Superior temporal gyrus (tissue), 1 donor: Measurements from ENCODE around the gene CASTOR1.

ENCODE experiments used
- DNase-seq: peaks from one replicate; pipeline ENCODE4 v3.0.0-alpha.2; 2016; ENCODE audit errors: extremely low spot score

The CASTOR1 gene

GRCh38 chr22:30245985-30246813, 43.1 kb downstream of the CASTOR1 start, which contains the start of gene LIF:
Gene LIF (minus strand): TSS chr22:30246759. CDS start chr22:30246695, 64 bp downstream.
- no peak for DNase-seq

DNA sequence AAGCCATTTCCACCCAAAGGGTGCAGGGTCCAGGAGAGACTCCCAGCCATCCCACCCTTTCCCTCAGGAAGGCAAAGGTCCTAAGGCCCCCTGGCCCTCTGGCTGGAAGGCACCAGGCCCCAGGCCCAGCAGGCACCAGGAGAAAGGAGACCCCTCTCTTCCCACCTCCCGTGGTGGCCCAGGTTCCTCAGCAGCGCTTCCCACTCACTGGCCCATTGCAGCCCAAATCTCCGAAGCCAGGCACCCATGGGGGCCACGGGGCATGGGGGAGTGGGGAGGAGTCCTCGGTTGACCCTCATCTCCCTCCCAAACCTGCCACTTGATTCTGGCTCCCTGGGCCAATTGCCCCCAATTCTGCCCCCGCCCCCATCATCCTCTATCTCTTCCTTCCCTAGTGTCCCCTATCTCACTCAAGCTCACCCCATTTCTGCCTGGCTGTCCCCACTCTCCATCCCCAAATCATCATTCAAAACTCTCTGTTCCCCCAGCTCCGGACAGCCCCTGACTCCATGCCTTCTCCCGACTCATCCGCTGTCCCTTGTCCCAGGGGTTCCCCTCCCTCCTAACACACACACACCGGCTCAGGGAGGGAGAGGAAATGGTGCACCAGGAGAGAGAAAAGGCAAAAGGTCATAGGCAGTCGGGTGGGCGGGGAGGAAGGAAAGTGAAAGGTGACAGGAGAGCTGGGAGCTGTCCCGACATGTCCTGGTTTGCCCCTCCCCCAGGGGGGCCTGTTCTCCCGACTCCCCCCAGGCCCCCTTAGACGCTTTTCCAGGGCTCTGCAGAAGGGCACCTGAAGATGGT, 43.9 kb downstream of the CASTOR1 start:
- no peak for DNase-seq

- DNase-seq: no peak
These were observed 44.7 kb downstream of the CASTOR1 start for GRCh38 chr22:30244641-30245040.

GRCh38 chr22:30244066-30244465, 45.2 kb downstream of the CASTOR1 start:
- no peak for DNase-seq

DNA sequence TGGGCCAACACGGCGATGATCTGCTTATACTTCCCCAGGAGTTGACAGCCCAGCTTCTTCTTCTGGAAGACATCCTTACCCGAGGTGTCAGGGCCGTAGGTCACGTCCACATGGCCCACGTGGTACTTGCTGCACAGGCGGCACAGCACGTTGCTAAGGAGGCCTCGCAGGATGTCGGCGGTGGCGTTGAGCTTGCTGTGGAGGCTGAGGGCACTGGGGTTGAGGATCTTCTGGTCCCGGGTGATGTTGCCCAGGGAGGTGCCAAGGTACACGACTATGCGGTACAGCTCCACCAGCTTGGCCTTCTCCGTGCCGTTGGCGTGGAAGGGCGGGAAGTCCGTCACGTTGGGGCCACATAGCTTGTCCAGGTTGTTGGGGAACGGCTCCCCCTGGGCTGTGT, 45.6 kb downstream of the CASTOR1 start:
- no peak for DNase-seq

DNA sequence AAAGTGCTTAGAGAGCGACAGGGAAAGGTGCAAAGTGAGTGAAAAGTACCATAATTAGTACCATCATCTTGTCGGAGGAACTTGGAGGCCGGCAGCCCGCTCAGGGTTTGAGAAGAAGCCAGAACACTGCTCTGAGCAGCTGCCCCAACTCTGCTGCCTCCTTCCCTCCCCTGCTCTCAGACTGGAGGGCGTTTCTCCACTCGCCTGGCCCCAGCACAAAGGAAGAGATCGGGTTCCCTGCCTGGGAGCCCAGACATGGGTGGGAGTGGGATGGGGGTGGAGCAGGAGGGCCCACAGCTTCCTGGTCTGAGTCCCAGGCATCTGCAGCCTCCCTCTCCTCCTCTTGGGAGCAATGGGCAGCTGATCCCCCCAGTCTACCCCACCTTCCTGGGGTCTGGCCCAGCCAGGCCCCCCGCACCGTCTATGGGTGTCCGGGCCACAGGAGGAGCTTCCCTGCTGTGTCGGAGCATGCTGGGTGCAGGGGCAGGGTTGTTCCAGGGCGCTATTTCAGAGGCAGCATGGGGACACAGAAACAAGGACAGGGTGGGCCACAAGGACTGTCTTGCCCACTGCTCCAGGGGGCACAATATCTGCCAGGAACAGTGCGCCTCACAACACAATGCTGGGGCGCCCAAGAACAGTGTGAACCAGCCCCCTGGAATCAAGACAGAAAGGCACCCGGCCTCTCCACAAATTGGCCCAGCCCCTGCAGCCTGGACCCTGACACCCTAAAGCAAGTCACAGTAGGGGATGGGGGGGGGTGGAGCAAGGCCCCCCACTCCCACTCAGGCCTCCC, 47.5 kb downstream of the CASTOR1 start:
- no peak for DNase-seq

GRCh38 chr22:30240541-30241417, 48.5 kb downstream of the CASTOR1 start:
- DNase-seq: no peak

DNA sequence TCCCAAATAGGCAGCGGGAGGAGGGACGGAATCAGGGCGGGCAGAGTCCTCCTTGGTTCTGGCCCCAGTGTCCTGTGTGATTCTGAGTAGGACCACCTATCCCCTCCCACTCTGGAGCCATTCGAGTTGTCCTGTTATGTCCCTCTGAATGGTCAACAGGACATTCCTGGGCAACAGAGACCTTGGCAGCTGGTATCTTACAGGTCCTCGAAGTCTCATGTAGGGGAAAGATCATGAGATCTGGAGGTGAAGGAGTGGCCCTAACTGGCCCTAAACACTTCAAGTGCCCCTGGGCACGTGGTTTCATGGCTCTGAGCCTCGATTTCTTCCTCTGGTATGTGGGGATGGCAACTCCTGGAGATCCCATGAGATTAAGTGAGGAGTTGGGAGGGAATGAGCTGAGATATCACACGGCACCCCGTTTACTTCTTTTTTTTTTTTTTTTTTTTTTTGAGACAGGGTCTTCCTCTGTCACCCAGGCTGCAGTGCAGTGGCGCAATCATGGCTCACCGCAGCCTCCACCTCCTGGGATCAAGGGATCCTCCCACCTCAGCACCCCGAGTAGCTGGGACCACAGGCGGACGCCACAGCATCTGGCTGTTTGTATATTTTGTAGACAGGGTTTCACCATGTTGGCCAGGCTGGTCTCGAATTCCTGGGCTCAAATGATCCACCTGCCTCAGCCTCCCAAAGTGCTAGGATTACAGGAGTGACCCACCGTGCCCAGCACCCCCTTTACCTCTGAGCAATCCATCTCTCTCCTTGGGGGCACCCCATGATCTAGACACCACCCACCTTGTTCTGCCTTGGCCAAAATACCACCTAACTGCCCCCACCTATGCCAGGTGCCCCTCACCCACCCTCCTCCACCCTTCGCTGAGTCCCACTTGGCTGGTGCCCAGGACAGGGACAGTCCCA, 49.6 kb downstream of the CASTOR1 start:
- DNase-seq: no peak

DNA sequence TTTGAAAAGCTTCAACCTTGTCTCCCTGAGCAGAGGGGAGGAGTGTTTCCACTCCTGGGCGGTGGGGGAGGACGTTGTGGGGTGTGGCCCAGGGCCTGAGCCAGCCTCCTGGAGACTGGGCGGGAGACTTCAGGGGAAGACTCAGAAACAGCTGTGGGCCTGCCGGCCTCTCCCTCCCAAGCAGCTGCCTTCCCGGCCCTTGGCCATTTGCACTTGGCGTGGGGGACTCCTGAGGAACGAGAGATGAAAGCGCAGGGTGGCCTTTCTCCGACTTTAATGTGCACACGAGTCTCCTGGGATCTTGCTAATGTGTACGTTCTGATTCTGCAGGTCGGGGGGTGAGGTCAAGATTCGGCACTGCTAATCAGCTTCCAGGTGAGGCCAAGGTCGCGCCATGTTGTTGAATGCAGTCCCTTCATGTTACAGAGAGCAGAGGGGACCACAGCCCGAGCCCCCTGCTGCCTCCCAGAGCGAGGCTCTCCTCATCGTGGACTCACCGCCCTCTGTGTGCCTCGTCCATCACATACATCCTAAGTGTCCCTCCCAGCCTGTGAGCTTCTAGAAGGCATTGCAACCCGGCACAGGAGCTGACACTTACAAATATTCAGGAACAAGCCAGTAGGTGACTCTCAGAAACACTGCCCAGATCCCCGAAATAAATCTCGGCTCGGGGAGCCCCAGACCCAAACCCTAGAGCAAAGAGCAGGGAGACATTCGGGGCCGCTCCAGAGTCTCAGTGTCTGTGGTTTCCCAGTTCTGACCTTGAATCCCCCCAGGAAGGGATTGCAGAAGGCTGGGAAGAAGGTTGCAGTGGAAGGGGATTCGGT, 50.4 kb downstream of the CASTOR1 start:
- DNase-seq: no peak

DNA sequence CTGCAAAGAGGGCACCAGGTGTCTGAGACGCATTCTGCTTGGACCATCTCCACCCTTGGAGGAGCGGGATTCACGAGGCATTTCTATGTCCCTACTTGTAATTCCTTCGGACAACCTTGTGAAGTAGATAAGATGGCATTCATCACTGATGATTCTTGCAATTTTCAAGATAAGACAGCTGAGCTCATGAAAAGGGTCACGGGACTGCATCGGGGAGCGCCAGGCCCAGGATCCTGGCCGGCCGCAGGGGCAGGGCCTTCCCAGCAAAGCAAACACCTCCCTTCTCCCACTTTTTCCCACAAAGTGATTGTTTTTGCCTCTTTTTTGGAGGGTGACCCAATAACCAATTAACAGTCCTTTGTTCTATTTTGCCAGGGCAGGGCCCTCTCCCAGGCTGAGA, 51.2 kb downstream of the CASTOR1 start:
- DNase-seq: no peak

GRCh38 chr22:30236875-30237274, 52.4 kb downstream of the CASTOR1 start:
- DNase-seq: no peak

- DNase-seq: no peak
These were observed 53.6 kb downstream of the CASTOR1 start for GRCh38 chr22:30235687-30236170.
